OCI-M2 (cell line): Measurements from ENCODE around the gene MS4A18.
"Not testable (repeated sequence)": the region's sequence is repeated elsewhere in the genome, so short reads cannot be mapped to it uniquely, and the experiment has no call there.

Source experiments
- DNase-seq: peaks from one replicate; lab custom pipeline; 2025; ENCODE audit not compliant: unreplicated experiment; lab: John Stamatoyannopoulos, UW

Gene MS4A18

DNA sequence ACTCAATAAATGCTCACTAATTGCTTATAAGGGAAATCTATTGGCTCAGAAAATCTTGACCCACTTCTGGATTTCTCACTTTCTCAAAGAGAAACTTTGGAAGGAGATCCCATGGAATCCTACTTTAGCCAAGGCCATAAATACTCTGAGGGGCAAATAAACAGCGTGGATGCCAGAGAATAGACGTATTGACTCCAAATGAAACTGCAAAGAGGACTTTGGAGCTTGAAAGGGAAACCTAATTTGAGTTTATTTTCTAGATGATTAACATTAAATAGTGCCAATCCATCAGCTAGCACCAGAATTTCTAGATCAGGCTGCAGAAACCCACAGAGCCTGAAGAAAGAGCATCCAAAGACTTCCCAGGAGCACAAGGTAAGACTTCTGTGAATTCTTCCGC lies at the start of gene MS4A18:
MS4A18 (plus strand) TSS at position 301 of the 400 bp plus-strand sequence.
- no peak for DNase-seq

DNA sequence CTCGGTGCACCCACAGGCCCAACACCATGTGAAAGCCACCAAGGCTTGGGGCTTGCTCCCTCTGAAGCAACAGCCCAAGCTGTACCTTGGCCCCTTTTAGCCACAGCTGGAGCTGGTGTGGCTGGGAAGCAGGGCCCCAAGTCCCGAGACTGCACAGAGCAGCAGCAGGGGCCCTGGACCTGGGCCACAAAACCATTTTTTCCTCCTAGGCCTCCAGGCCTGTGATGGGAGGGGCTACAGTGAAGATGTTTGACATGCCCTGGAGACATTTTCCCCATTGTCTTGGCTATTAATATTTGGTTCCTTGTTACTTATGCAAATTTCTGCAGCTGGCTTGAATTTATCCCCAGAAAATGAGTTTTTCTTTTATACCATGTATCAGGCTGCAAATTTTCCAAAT lies 46.3 kb upstream of the MS4A18 start:
- DNase-seq = not testable (repeated sequence)

DNA sequence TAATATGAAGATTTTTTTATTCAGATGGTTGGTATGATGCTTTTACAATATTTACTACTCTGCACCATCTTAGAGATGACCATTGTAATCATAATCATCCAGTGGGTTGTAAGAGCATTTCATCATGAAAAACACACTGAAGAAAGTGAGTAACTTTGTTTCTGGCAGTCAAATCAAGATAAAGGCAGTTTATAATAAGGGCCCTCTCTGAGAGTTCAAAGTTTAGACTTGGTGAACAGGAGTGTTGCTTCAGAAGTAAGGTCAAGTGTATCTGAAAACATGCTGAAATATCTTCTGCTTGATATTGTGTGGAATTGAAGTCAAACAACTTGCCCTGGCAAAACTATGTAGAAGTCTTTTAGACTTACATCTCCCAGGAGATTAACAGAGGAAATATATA lies 44.6 kb upstream of the MS4A18 start:
- no peak for DNase-seq

DNA sequence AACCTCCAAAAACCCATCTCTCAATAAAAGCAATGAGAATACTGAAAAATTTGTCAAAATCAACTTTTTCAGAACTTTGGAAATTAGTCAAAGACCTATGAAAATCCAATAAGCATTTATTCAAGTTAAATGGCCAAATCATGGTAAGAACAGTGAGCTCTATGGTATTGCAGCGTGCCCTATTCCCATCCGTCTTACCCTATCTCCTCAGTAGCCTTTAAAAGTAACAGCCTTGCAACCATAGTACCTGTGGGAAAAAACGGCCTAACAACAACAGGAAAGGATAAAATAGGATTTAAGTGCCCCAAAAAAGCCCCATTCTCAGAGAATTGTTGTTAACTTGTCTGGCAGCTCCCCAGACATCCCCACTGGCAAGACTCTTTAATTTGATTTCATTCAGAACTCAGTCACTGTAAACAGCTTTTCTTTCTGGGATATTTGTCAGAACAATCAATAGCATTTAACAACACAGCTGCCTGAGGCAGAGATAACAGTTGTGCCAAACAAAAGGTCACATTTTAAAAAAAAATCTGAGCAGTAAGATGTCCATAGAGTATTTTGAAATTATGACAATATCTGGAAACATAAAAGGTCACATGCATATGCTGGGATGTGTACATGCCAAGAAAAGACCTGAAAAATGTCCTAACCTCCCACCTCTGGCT lies 43.9 kb upstream of the MS4A18 start:
- no peak for DNase-seq

DNA sequence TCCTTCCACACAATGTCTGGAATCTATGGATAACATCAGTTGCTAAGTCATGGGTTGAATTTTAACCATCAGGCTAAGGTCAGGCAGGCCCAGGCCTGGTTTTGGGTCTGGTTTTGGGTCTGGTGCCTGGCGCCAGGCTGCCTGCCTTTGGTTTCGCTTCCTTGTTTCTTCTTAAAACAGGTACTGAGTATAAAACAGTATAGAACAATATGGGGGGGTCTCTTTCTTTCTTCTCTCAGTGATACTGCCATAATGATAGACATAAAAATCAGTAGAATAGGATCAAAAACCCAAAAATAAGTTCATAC lies 40.0 kb upstream of the MS4A18 start:
- not testable (repeated sequence) for DNase-seq

DNA sequence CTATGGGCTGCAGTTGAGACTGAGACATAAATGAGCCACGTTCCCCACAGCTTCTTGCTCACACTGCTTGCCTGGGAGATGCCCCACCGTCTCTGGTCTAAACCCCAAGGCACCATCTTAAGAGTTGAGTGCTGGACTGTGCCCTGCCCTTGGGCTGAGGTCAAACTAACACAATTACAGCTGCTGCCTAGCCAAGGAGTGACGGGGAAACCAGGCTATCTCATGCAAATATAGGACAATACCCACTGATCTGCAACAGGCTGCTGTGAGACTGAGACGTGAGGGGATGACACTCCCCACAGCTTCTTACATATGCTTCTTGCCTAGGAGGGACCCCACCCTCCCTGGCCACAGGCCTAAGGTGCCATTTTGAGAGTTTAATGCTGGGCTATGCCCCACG lies 32.9 kb upstream of the MS4A18 start:
- DNase-seq = no peak

DNA sequence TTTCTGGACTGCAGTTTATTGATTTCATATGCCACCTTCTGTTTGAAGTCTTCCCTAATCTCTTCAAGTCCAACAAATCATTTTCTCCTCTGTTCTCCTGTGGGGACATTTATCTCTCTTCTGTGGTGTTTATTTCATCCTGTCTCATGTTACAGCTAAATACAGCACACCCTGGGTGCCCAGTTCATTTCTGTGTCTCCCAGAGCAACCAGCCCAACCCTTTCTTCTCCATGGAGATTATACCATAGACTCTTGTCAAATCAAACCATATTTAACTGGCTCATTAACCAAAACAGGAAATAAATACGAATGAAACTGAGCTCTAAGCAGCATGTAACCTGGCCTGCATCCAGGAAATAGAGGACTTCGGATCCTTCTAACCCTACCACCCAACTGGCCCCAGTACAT lies 25.2 kb upstream of the MS4A18 start, which contains the start of gene MS4A8:
MS4A8 (plus strand) TSS at position 329 of the 408 bp plus-strand sequence. CDS start 1,249 bp downstream, outside the sequence.
- no peak for DNase-seq

DNA sequence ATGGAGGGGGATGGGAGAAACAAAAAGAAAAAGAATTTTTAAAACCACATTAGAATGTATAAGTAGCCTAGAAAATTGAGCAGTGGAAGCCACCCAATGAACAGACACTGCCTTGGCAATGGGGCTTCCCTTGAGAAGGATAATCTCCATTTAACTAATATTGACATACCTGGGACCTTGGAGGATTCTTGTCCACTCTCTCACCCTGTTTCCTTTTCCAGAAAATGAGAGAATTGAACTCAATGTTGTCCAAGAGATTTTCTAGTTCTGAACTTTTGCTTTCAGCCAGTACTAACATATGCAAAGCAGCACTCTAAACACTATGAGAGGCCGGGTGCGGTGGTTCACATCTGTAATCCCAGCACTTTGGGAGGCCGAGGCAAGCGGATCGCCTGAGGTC lies 24.6 kb upstream of the MS4A18 start:
- DNase-seq = no peak

DNA sequence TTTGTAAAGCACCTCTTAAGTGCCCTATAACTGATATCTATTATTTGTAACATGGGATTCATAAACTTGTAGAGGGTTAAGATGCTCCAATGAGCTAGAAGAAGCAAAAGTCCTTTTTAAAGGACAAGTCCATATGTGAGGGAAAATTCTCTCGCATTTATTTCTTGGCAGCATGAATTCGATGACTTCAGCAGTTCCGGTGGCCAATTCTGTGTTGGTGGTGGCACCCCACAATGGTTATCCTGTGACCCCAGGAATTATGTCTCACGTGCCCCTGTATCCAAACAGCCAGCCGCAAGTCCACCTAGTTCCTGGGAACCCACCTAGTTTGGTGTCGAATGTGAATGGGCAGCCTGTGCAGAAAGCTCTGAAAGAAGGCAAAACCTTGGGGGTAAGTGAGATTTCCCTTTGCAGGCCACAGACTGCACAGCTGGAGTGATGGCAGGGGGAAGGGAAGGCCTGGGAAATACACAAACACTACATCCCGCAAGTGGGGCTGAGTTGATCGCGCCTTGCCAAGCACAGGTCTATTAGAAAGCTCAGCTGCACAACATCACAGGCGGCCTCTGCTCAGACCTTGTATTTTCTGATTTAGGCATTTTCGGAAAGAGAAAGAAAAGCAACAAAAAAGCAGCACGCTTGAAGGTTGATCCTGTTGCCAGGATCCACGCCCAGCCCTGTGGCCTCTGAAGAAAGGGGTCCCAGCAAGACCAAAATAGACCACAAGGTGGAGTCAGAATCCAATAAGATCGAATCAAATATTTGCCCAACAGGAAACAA lies 23.6 kb upstream of the MS4A18 start:
- DNase-seq = no peak

DNA sequence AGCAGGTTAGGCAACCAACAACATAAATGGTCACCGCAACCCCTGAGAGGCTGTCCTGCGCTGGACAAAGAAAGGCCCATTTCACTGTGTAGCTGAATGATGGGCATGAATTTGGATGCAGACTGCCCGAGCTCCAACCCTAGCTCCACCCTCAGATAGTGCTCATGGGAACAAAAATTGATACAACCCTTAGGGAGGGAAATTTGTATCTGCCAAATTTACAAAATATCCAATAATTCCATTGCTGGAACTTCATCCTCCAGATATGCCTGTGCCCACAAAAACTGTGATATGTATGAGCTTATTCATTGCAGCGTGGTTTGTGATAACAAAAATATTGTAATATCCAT lies 23.1 kb upstream of the MS4A18 start:
- DNase-seq = no peak

DNA sequence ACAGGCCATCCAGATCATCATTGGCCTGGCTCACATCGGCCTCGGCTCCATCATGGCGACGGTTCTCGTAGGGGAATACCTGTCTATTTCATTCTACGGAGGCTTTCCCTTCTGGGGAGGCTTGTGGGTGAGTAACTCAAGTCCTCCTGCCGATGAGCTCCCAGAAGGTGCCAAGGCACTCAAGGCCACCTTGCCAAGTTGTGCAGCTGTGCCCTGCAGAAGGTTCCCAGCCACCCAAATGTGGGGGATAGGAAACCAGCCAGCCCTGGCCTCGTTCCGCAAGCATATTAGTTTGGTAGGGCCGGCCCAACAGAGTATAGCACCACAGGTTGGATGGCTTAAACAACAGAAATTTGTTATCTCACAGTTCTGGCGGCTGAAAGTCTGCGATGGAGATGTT lies 21.1 kb upstream of the MS4A18 start:
- DNase-seq = no peak

DNA sequence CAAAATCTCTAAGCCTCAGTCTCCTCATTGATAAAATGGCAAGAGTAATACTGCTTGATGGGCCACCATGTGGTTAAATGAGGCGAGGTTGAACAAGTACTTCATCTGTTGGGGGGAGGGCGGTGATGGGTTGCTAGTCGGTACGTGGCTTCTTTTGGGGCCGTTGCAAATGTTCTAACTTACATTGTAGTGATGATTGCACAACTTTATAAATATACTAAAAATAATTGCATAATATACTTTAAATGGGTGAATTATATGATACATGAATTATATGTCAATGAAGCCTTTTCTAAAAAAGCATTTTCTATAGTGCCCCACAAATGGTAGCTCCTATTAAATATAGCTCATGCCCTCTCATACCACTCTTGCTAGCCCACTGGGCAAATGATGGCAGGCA lies 18.6 kb upstream of the MS4A18 start:
- no peak for DNase-seq

DNA sequence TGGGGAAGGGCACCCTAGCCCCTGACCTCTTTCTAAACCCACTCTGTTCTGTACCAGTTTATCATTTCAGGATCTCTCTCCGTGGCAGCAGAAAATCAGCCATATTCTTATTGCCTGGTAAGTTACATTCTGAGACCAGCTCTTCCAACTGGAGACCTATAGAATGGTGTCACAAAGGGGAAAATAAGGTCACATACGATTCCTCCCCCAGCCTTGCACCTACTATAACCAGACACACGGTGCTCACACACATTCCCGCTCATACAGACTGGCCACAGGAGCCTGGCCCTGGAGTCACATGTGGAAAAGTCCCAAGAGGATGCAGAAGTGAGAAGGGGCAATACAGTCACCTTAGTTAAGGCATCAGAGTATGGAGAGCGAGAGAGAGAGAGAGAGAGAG lies 17.6 kb upstream of the MS4A18 start:
- DNase-seq = no peak

DNA sequence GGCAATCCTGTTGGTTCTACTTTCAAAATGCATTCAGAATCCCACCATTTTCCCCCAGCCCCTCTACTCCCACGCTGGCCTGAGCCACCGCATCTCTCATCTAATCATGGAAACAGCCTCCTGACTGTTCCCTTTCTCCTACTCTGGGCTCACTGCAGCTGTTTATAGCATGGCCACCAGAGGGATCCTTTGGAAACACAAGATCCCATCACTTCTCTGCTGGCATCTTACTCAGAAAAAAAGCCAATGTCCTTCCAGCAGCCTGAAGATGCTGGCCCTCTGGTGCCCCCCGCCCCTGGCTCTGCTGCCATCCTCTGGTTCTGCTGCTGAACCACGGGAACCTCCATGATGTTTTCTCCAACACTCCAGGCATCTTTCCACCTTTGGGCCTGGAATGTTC lies 14.0 kb upstream of the MS4A18 start:
- no peak for DNase-seq

DNA sequence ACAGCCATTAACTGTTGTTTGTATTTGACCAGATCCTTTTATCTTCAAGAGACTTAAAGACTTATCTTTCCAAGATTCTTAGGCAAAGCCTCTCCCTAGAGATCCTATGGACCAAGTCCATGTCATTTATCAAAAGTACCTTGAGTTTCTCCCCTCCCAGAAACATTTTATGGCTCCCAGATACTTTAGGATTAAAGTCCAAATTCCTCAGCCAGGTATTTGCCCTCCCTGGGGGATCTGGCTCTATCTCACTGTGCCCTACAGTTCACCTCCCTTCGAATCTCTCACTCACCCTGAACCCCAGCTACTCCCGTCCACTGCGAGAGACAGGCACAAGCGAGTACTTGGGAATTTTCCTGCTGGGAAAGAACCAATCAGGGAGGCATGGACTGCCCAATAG lies 13.2 kb upstream of the MS4A18 start:
- DNase-seq = no peak

DNA sequence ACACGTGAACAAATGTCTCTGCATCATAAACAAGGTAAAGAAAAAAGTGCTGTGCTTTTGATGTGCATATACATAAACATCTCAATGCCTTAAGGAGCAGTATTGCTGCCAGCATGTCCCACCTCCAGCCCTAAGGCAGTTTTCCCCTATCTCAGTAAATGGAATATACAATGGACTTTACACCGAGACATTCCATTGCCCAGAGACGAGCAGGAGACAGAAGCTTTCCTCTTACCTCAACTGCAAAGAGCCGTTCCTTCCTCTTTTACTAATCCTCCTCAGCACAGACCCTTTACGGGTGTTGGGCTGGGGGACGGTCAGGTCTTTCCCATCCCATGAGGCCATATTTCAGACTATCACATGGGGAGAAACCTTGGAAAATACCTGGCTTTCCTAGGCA lies 11.1 kb upstream of the MS4A18 start:
- DNase-seq = not testable (repeated sequence)

DNA sequence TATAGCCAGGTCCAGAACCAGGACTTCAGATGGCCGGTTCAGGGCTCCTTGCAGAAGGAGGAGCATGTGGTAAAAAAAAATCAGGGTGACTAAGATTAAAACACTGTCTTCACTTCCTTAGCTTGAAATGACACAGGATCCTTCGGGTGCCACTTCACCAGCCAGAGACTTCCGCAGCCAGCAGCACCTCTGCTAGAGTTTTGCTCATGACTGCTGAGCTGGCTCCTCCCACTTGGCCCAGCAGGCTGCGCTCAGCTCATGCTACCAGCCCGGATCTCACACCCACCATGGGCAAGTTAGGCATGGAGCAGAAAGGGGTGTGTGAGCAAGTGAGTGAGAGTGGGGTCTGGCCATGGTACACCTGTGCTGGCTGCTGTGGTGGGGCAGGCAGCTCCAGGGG lies 6.6 kb upstream of the MS4A18 start:
- DNase-seq = no peak

DNA sequence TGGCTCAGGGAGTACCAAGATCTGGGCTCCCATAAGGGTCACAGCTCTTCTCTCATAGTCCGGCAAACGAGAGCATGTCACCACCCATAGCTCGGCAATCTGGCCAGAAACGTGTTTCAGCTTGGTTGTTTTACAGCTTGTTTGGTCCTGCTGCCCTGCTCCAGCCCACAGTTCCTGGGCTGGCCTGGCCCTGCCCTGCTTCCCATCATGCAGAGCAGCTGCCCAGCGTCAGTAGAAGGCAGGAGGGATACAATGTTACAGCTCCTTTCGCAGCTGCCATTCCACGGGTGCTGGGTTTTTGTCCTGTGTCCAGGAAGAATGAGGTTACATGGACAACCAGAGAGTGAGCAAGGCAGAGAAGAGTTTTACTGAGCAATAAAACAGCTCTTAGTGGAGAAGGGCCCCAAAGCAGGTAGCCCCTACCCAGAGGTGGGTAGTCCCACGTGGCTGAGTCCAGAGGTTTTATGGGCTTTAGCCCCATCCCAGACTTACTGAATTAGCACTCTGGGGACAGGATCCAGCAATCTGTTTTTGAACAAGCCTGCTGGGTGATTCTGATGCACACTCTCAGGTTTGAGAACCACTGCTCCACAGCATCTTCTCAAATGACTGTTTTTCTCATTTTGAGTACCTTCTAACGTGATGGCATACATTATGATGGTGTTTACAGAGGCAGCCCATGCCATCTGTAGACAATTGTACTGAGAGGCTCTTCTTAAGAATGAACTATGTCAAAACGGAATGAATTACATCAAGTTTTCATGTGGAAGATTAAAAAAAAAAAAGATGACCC lies 5.8 kb upstream of the MS4A18 start:
- no peak for DNase-seq

DNA sequence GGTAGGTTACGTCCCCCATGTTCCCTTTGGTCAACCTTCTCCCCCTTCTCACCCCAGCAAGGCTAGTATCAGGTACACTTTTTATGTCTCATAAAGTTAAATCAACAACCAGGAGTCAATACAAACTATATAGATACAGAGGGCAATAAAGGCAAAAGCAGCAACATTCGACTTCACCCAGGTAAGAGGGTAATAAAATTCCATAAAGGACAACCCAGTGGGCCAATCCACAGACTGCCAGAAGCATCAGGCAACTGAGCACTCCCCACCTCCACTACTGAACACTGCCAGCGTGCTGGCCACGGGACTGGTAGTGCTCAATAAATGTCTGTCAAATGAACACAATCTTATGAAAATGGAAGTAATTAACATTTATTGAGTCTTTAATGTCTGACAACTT lies 5.1 kb upstream of the MS4A18 start:
- DNase-seq = no peak

DNA sequence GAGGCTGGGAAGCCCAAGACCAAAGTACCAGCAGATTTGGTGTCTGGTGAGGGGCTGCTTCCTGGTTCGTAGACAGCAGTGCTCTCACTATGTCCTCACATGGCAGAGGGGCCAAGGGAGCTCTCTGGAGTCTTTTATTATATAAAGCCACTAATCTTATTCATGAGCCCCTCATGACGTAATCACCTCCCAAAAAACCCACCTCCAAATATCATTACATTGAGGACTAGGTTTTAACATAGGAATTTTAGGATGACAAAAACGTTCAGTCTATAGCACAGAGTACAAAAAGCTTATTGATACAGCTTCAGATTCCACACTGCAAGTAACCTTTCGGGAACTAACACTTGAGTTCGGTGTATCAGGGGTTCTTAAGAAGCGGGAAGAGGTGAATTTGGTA lies 4.1 kb upstream of the MS4A18 start:
- no peak for DNase-seq

DNA sequence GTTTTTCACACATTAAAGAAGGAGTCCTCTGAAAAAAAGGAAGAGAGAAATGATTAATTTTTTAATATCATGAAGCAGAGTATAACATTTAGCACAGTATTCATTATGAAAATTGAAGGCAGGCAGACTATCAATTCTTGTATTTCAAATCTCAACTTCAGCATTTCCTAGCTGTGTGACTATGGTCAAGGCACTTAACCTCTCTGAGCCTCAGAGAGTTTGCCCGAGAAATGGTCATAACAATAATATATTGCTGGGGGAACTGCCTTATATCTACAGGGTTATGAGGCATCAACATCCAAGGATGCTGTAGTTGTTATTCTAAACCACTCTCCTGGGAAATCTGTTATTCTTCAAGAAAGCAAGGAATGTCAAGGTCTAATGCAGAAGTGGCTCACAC lies 1.1 kb downstream of the MS4A18 start:
- no peak for DNase-seq

DNA sequence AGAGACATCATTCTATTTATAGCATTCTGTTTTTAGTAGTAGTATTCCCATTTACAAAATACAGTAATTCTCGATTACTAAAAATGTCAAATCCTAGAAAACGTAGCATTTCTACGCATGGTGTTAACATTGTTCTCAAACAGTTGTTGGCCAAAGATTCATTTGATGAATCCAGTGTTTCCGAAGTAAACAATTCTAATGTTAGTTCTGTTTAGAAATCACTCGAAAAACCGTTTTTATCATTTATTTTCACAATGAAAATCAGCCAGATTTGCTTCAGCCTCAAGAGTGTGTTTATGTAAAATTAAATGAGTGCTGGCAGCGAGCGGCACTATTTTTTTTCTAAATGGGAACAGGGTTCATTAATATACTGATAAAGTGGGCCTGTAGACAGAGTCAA lies 7.1 kb downstream of the MS4A18 start:
- no peak for DNase-seq
